ENCODE data around the gene EIF5B. TPM values are rescaled to one million over a fixed set of nuclear protein-coding genes. Genes with fewer than 3 reads are reported as not detected.

The EIF5B gene
- total and polyA plus RNA-seq, 2 of the 8 experiments (the other 6 are each of a cell fraction or from before 2014, with no cell fraction given): 10.7 to 64.5 TPM

DNA sequence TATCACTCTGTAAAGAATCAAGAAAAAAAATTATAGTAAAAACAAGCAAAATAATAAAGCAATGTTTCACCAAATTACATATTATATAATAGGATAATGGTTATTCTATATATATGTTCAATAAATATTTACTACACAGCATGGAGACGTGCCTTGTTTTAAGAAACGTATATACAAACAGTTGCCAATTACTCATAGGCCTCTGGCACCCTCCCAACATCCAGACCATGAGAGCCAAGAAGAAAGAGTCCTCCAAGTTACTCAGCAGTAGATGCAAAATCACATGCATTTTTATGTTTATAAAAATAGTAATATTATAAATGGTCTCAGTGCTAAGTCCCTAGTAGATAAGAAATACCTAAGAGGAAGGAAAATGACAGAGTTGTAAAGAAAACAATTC, 87.8 kb downstream of the EIF5B start (continued):
- TF ChIP-seq, protein P1, sequence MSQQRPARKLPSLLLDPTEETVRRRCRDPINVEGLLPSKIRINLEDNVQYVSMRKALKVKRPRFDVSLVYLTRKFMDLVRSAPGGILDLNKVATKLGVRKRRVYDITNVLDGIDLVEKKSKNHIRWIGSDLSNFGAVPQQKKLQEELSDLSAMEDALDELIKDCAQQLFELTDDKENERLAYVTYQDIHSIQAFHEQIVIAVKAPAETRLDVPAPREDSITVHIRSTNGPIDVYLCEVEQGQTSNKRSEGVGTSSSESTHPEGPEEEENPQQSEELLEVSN (IDR thresholded peaks at IDR 0.05): no peak
- no peak for TF ChIP-seq TBP (IDR thresholded peaks at IDR 0.05; ENCODE audit: low read depth, low read length)
- TF ChIP-seq RNF2 (IDR thresholded peaks at IDR 0.05; ENCODE audit: borderline replicate concordance, low read depth, low read length, missing control alignments, poor library complexity, severe bottlenecking): no peak
- no peak for TF ChIP-seq GTF2F1 (IDR thresholded peaks at IDR 0.05; ENCODE audit: borderline replicate concordance, low read depth, low read length)
- TF ChIP-seq, protein P2, sequence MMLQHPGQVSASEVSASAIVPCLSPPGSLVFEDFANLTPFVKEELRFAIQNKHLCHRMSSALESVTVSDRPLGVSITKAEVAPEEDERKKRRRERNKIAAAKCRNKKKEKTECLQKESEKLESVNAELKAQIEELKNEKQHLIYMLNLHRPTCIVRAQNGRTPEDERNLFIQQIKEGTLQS (IDR thresholded peaks at IDR 0.05; ENCODE audit: insufficient read depth, low read depth, low read length): no peak
- no peak for TF ChIP-seq CEBPB (IDR thresholded peaks at IDR 0.05; ENCODE audit: low read depth, low read length)

Measured in H1 (cell line).